PC-3 (cell line): ENCODE results near the gene RASD2. TPM values are rescaled to one million over a fixed set of nuclear protein-coding genes. Genes with fewer than 3 reads are reported as not detected.
A peak's percentile ranks its signal among the peaks of the same experiment; 100 is the strongest.

ENCODE experiments used
- ATAC-seq: fragments of 200-7000 bp; cut with Tn5 transposase; 2 replicates; pipeline ENCODE4 v1.9.1; 2020; ENCODE audit warnings: mild to moderate bottlenecking, moderate library complexity
- BruUV-seq: library from RNA; stranded (reverse); fragments of 400-500 nt; replicated peaks from 2 replicates; lab custom pipeline; 2021; lab: Mats Ljungman, UMichigan
- CTCF ChIA-PET: fragments of 300-600 bp; sonication (Branson Sonifier 250); formaldehyde crosslinking; loops from one replicate; lab custom pipeline; 2022; ENCODE audit warnings: antibody characterized with exemption; lab: Charles Lee
- POLR2A ChIA-PET: fragments of 300-600 bp; sonication (Branson Sonifier 250); formaldehyde crosslinking; loops from one replicate; lab custom pipeline; 2022; ENCODE audit warnings: antibody characterized with exemption; ENCODE audit not compliant: unreplicated experiment; lab: Charles Lee
- DNase-seq: peaks from one replicate; pipeline ENCODE4 v3.0.0-alpha.2; 2015
- H2AFZ ChIP-seq: fragments of 300-600 bp; sonication (generic); 2 replicates; pipeline ENCODE4 v1.6.0; 2016; ENCODE audit warnings: antibody characterized with exemption, low read length
- H3F3A ChIP-seq: fragments of 300-600 bp; sonication (generic); one replicate; pipeline ENCODE4 v1.6.0; 2017; ENCODE audit warnings: antibody characterized with exemption, low read length, control low read depth, mild to moderate bottlenecking; ENCODE audit not compliant: unreplicated experiment
- H3K27ac ChIP-seq: fragments of 300-600 bp; sonication (generic); 2 replicates; pipeline ENCODE4 v1.5.1; 2016; ENCODE audit warnings: mild to moderate bottlenecking, low read length
- H3K27me3 ChIP-seq: fragments of 300-600 bp; sonication (generic); 2 replicates; pipeline ENCODE4 v1.6.1; 2016; ENCODE audit warnings: low read length, mixed read lengths
- H3K36me3 ChIP-seq: fragments of 300-600 bp; sonication (generic); 2 replicates; pipeline ENCODE4 v1.6.1; 2016; ENCODE audit warnings: low read depth, mixed run types, low read length, mixed read lengths
- H3K4me1 ChIP-seq: fragments of 300-600 bp; sonication (generic); 2 replicates; pipeline ENCODE4 v1.5.1; 2016; ENCODE audit warnings: low read length; ENCODE audit not compliant: insufficient read depth
- H3K4me2 ChIP-seq: fragments of 300-600 bp; sonication (generic); 2 replicates; pipeline ENCODE4 v1.6.0; 2016; ENCODE audit warnings: low read length
- H3K4me3 ChIP-seq: fragments of 300-600 bp; sonication (generic); 2 replicates; pipeline ENCODE4 v1.5.1; 2016; ENCODE audit warnings: mild to moderate bottlenecking, low read length, mixed read lengths
- H3K79me2 ChIP-seq: fragments of 300-600 bp; sonication (generic); 2 replicates; pipeline ENCODE4 v1.6.1; 2017; ENCODE audit warnings: low read length, mixed read lengths
- H3K9ac ChIP-seq: fragments of 300-600 bp; sonication (generic); 2 replicates; pipeline ENCODE4 v1.6.0; 2016; ENCODE audit warnings: mild to moderate bottlenecking, low read length
- H3K9me2 ChIP-seq: fragments of 300-600 bp; sonication (generic); replicated peaks from 2 replicates; pipeline ENCODE4 v1.6.1; 2016; ENCODE audit warnings: mixed run types, low read length, mixed read lengths
- H3K9me3 ChIP-seq: fragments of 300-600 bp; sonication (generic); 2 replicates; pipeline ENCODE4 v1.6.1; 2016; ENCODE audit warnings: low read length, mixed read lengths
- H4K20me1 ChIP-seq: fragments of 300-600 bp; sonication (generic); 2 replicates; pipeline ENCODE4 v1.6.1; 2016; ENCODE audit warnings: low read length, mixed read lengths
- CTCF ChIP-seq: fragments of 300-600 bp; sonication (generic); conservative IDR thresholded peaks from 2 replicates; pipeline ENCODE4 v1.5.1; 2017; ENCODE audit warnings: antibody characterized with exemption, low read depth, mild to moderate bottlenecking, low read length
- EZH2 ChIP-seq: fragments of 300-600 bp; sonication (generic); IDR thresholded peaks from one replicate; pipeline ENCODE4 v1.6.1; 2017; ENCODE audit warnings: antibody characterized with exemption, mild to moderate bottlenecking, low read length; ENCODE audit not compliant: unreplicated experiment
- EZH2phosphoT487 ChIP-seq: fragments of 300-600 bp; sonication (generic); IDR thresholded peaks from 2 replicates; pipeline ENCODE4 v1.6.1; 2018; ENCODE audit warnings: mild to moderate bottlenecking, antibody characterized with exemption, low read length, borderline replicate concordance
- intact Hi-C: fragments of 100-400 bp; cut with micrococcal nuclease; formaldehyde crosslinking; loops from 2 replicates; pipeline ENCODE4 v1.9.0; 2023
- total RNA-seq: library from RNA; depleted of rRNA; stranded (reverse); fragments of >200 nt; gene quantifications from 2 replicates; pipeline ENCODE4 v1.2.3, GENCODE V29; 2014

The RASD2 gene
- total RNA-seq, 1 experiment from 2014 or later, result 0.07 TPM

GRCh38 chr22:35582218-35582860 is 41.7 kb downstream of the RASD2 start:
- 0 out of 2 replicates have a peak, but pooled peaks have one; percentile 20 for ATAC-seq
- no peaks in the 10 kb centered on the region; the same call in 1 of the 2 replicates for H3K36me3 ChIP-seq
- H3K79me2 ChIP-seq, result no peaks in the 10 kb centered on the region
- no peaks in the 10 kb centered on the region for H4K20me1 ChIP-seq
- H3K9ac ChIP-seq, result no peak overlapping the region
- H3K27ac ChIP-seq, result no peak overlapping the region
- BruUV-seq, result no TSS peak
- POLR2A ChIA-PET, result interaction anchor here (0.6 kb wide), 1 partner anchor 231 kb away, joined by 3 read pairs; no protein-coding TSS in a partner anchor
- H3K4me3 ChIP-seq, result no peak overlapping the region
- no peak overlapping the region for H2AFZ ChIP-seq
- intact Hi-C loops, result no loop called here
- peaks cover 11% of the 10 kb centered on the region for H3K4me1 ChIP-seq
- H3F3A ChIP-seq, result no peaks in the 10 kb centered on the region
- CTCF ChIA-PET, result interaction anchor here (0.6 kb wide), 1 partner anchor 151 kb away, joined by 3 read pairs; no protein-coding TSS in a partner anchor
- no peaks in the 10 kb centered on the region for H3K27me3 ChIP-seq
- DNase-seq, result no peak
- no peaks in the 10 kb centered on the region for H3K9me3 ChIP-seq
- TF ChIP-seq CTCF, result no peak
- TF ChIP-seq EZH2, result no peak
- no peak for TF ChIP-seq EZH2phosphoT487
- H3K9me2 ChIP-seq, result no peaks in the 10 kb centered on the region
- H3K4me2 ChIP-seq, result no peak overlapping the region

- Histone ChIP-seq H3K9me3 (no peaks in the 10 kb centered on the region), H3F3A (no peaks in the 10 kb centered on the region), H2AFZ (no peak overlapping the region), H3K4me1 (peaks cover 18% of the 10 kb centered on the region), H3K9me2 (no peaks in the 10 kb centered on the region), H3K27ac (no peak overlapping the region), H3K27me3 (no peaks in the 10 kb centered on the region), H4K20me1 (no peaks in the 10 kb centered on the region), H3K4me3 (no peak overlapping the region), H3K79me2 (no peaks in the 10 kb centered on the region), H3K4me2 (no peak overlapping the region), H3K9ac (no peak overlapping the region), H3K36me3 (no peaks in the 10 kb centered on the region; the same call in 1 of the 2 replicates)
- DNase-seq (peak; percentile 70), ATAC-seq (peak; percentile 85)
- BruUV-seq, result no TSS peak
- POLR2A ChIA-PET, result interaction anchor here (0.5 to 0.6 kb wide), 2 partner anchors 220 to 342 kb away, joined by 3 read pairs; no protein-coding TSS in a partner anchor
- CTCF ChIA-PET, result interaction anchor here (0.6 to 1.1 kb wide), 3 partner anchors 152 to 232 kb away, joined by 3 to 7 read pairs (median 4); no protein-coding TSS in a partner anchor
- intact Hi-C loops, result loop anchor here (1.0 kb wide), 2 partner anchors 152 to 233 kb away; no protein-coding TSS in a partner anchor
- TF ChIP-seq EZH2phosphoT487, result no peak
- TF ChIP-seq CTCF, result peak; percentile 84
- TF ChIP-seq EZH2, result no peak
Measured at GRCh38 chr22:35582861-35583670, 42.4 kb downstream of the RASD2 start.
